ENCODE results near the gene CYP27B1.

CYP27B1 gene

DNA sequence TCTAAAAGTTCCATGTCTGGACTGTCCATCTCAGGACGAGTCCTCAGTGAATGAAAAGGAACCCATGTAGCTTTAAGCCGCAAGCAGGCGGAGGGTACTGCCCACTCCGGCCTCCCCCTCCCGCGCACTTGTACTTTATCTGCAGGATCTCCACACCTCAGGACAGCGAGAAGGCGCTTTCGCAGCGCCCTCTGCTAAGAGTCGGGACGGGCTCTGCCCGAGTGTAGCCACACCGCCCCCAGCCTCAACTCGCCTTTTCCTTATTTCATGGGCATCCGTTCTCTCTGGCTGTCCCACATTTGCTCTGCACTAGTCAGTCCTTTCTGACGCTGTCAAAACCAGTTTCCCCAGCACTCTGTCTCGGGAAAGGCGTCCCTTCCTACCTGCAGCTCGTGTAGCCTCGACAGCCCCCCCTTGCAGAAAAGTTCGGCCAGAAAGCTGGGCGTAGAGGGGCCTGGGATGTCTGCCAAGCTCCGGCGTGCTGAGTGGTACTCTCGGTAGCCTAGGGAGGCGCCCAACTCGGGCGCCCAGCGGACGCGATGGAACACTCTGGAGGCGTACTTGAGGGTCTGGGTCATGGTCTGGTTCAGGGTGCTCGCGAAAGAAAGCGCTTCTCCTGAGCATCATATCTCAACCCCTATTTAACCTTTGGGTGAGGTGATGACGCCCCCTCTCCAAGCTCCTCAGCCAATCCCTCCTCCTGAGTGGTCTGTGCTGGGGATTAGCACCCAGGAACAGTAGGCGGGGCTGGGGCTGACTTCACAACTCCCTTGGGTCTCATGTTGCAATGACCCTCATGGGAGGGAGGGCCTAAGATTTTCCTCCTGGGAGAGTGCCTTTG, at the start of gene CYP27B1:
Gene CYP27B1, minus strand, starts transcription at position 615 of the 841 bp plus-strand sequence. Its CDS starts 37 bp downstream, at position 578.
- in situ Hi-C loops (cut with HindIII; ENCODE audit: low sequenced_read_pairs) = no loop called here

DNA sequence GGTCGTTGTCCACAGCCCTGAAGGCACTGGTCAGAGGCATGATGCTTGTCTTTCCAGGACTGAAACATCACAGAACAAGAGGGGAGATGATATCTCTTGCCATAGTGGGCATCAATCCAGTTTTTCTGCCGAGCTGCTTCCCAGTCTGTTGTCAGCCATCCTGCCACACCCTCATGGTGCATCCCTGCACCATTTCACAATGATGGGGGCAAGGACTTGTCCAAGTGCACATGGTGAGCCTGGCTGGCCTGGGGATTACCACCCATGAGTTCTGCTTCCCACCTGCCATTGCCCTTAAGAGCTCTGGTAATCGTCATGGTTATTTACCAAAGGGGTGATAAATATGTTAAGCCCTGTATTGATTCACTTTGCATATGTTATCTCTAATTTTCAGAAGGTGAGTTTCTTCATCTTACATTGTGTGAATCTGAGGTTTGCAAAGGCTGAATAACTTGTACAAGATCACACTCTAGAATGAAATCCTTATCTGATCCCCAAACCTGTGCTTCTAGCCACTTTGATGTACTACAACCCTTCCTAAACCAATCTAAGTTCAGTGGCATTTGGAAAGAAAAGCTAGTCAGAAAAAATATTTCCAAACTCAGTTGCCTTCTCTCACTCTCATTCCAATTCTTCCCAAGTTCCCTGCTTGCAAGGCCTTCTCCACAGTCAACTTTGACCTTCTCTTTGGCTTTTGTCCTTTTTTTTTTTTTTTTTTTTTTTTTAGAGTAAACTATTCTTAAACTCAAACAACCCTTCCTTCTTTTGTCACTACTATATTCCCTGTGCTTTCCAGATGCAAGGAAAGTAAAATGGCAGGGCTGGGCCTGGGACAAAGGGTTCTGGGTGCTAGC, 49.4 kb upstream of the CYP27B1 start:
- in situ Hi-C loops (cut with HindIII; ENCODE audit: low sequenced_read_pairs) = loop anchor here (10.0 kb wide), 1 partner anchor 59 kb away; no protein-coding TSS in a partner anchor

DNA sequence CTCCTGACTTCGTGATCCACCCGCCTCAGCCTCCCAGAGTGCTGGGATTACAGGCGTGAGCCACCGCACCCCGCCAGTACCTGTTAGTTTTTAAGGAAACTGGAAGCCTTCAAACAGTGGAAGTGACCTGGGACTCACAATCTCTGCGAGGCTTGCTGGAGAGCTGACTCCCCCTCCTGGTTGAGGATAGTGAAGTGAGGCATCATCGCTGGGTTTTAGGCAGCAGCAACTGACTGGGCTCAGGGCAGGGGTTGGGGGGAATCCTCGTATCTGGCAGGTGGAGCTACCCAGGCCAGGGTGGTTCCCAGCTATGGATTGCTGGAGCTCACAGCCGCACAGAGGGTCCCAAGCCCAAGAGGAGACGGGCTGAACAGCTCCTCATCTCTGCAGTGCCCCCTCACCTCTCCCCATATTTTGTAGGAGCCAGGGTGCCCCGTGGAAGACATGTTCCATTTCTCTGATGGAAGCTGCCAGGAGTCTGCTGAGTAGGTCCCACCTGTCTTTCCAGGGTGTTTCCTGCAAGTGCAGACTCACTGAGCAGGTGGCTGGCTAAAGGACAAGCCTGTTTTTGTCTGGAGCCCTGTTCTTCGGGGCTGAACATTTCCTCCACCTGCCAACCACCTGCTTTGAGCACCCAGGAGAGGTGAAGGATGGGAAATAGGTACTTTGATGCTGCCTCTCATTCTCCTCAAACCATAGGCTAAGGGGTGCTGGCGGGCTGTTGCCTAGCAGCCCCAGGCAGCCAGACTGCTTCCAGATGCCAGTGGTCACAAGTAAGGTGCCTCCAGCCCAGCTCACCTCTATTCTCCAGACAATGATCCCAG, 48.5 kb upstream of the CYP27B1 start:
- in situ Hi-C loops (cut with HindIII; ENCODE audit: low sequenced_read_pairs) = loop anchor here (10.0 kb wide), 1 partner anchor 59 kb away; no protein-coding TSS in a partner anchor

- in situ Hi-C loops (cut with HindIII; ENCODE audit: low sequenced_read_pairs) = loop anchor here (10.0 kb wide), 1 partner anchor 61 kb away; no protein-coding TSS in a partner anchor
Observed at GRCh38 chr12:57813971-57814772, 47.3 kb upstream of the CYP27B1 start.

- in situ Hi-C loops (cut with HindIII; ENCODE audit: low sequenced_read_pairs) = loop anchor here (10.0 kb wide), 1 partner anchor 61 kb away; no protein-coding TSS in a partner anchor
Observed at GRCh38 chr12:57813111-57813970, 46.5 kb upstream of the CYP27B1 start.

DNA sequence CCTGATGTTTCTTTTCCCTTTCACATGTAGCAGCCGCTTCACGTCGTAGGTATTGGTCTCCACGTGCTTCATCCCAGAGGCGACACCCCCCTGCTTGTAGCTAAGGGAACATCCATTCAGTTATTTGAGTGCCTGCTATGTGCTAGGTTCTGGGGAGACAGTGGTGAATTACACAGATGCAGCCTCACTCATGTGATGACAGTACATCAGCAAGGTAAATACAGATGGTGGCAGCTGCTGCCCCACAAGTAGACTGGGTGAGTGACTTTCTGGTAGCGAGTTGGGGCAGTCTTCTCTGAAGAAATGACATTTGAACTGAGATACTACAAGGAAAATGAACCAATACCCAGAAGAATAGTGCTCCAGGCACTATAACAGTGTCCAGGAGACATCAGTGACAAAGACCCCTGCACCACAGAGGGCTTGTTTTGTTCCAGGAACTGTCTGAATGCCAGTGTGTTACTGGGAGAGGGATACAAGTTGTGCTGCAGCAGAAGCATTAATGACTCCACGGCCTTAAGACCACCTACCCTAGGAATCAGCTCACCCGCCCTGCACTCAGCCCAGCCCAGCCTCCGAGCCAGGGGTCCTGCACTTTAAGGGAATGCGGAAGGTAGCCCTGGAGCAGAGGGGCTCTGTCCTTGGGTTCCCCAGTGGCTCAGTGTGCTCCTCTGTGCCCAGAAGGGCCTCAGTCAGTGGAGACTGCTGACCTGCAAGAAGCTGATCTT, 44.3 kb upstream of the CYP27B1 start:
- in situ Hi-C loops (cut with HindIII; ENCODE audit: low sequenced_read_pairs) = loop anchor here (10.0 kb wide), 1 partner anchor 64 kb away; no protein-coding TSS in a partner anchor

- in situ Hi-C loops (cut with HindIII; ENCODE audit: low sequenced_read_pairs) = loop anchor here (10.0 kb wide), 1 partner anchor 64 kb away; no protein-coding TSS in a partner anchor
Observed at GRCh38 chr12:57810450-57810849, 43.6 kb upstream of the CYP27B1 start.

DNA sequence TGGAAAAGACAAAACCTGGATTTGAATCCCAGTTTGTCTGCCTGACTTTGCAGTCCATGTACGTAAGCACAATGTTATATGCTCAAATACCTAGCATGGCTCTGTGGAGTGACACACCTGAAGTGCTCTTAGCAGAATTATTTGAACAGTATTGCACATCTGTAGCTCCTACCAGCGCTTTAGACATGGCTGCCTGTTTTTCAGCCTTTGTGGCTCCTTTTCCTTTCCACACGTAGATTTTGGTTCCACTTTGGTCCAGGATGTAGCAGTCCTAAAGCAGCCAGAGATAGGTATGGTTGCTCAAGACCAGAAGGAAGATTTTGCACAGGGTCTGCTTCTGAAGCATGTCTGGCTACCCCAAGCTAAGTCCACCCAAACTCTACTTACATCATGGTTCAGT, 42.5 kb upstream of the CYP27B1 start:
- in situ Hi-C loops (cut with HindIII; ENCODE audit: low sequenced_read_pairs) = no loop called here

GRCh38 chr12:57808351-57808750, 41.5 kb upstream of the CYP27B1 start:
- in situ Hi-C loops (cut with HindIII; ENCODE audit: low sequenced_read_pairs) = no loop called here

- in situ Hi-C loops (cut with HindIII; ENCODE audit: low sequenced_read_pairs) = no loop called here
Observed at GRCh38 chr12:57807285-57807684, 40.4 kb upstream of the CYP27B1 start.

DNA sequence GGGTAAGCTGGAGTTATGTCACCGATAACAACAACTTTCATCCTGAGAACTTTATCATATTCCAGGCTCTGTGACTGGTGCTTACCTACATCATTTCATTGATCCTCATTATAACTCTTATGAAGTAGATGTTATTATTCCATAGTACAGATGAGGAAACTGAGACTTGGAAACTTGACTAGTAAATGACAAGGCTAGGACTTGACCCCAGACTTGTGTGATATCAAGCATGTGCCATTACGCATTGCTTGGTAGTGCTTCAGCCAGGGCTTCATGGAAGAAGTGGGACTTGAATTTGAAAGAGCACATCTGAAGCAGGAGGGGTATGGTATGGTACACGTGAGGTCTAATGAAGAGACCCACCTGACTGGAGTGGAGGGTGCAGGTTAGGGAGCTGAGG, 39.8 kb upstream of the CYP27B1 start:
- in situ Hi-C loops (cut with HindIII; ENCODE audit: low sequenced_read_pairs) = no loop called here

- in situ Hi-C loops (cut with HindIII; ENCODE audit: low sequenced_read_pairs) = no loop called here
Observed at GRCh38 chr12:57803319-57803893, 36.5 kb upstream of the CYP27B1 start.

- in situ Hi-C loops (cut with HindIII; ENCODE audit: low sequenced_read_pairs) = no loop called here
Observed at GRCh38 chr12:57802607-57803006, 35.7 kb upstream of the CYP27B1 start.

- in situ Hi-C loops (cut with HindIII; ENCODE audit: low sequenced_read_pairs) = no loop called here
Observed at GRCh38 chr12:57800965-57801364, 34.1 kb upstream of the CYP27B1 start.

DNA sequence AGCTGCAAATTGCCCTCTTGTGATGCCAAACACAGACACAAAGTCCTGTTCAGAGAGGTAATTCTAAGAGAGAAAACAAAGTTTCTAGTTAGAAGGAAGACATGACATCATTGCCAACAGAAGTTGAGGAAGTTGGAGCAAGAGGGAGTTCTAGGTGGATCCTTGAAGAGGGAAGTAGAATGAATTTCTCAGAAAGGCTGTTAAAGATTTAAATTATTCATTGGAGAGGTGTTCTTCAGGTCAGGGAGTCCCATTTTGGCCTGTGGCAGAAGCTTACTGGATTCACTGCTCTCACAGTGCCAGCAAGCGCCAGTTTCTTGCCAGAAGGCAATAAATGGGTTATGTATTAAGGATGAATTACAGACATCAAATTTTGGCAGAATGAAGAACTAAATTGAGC, 31.1 kb upstream of the CYP27B1 start:
- in situ Hi-C loops (cut with HindIII; ENCODE audit: low sequenced_read_pairs) = no loop called here

GRCh38 chr12:57796996-57797395, 30.1 kb upstream of the CYP27B1 start:
- in situ Hi-C loops (cut with HindIII; ENCODE audit: low sequenced_read_pairs) = no loop called here

- in situ Hi-C loops (cut with HindIII; ENCODE audit: low sequenced_read_pairs) = no loop called here
Observed at GRCh38 chr12:57795354-57795753, 28.5 kb upstream of the CYP27B1 start.

- in situ Hi-C loops (cut with HindIII; ENCODE audit: low sequenced_read_pairs) = no loop called here
Observed at GRCh38 chr12:57793920-57794319, 27.0 kb upstream of the CYP27B1 start.

Data from DLD1 (cell line).